GM12874 (cell line): ENCODE data around the gene CASP6.

ENCODE experiments used
- CTCF ChIP-seq: IDR thresholded peaks from 2 replicates; pipeline ENCODE4 v1.5.1; 2011; ENCODE audit warnings: low read depth, mild to moderate bottlenecking, control low read depth, low read length, moderate library complexity; ENCODE audit not compliant: insufficient read depth

Gene CASP6

DNA sequence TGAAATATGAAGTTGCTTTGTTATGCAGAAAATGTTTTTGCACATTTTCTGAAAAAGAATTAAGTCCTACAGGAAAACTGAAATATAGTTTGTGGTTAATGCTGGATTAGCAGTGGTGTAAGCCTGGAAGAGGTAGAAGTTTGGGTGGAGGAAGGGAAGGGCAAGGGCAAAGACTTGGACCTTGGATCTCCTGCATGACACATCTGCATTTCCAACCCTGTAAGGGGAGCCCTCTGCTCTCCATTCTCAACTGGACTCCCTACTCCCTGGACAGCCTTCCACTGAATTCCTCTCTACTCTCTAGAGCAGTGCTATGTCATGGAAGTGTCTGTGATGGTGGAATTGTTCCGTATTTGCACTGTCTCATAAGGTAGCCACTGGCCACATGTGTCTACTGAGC lies 4.6 kb downstream of the CASP6 start:
- TF ChIP-seq CTCF: no peak

- TF ChIP-seq CTCF: no peak
These were observed 11.8 kb downstream of the CASP6 start for GRCh38 chr4:109691411-109691920.

DNA sequence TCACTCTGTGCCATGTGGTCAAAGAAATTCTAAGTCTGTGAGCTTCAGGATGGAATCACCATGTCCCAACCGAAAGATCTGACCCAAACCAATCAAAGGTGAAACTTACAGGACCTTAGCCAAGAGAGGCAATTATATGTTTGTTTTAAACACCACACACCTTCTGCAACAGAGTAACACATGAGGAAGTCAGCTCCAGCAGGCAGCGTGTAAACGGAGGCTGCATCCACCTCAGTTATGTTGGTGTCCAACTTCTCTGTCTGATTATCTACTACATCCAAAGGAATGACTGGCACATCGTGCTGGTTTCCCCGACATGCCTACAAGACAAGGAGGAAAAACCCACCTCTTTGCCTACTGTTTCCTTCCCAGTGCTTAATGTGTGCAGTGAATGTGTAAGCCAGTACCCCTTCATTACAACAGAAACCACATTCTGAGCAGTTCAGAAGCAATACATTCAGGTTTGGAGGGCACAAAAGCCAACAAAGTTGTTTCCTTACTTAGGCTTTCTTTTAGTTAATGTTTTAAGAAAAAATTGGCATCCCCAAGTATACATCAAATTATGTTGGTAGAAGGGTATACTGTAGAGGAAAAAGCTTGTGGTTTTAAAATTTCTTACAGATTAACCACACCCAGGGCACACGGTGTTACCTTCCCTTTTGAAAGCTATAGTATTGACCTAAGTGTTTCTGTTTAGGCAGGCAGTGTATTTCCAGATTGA lies 12.4 kb downstream of the CASP6 start:
- TF ChIP-seq CTCF: no peak

DNA sequence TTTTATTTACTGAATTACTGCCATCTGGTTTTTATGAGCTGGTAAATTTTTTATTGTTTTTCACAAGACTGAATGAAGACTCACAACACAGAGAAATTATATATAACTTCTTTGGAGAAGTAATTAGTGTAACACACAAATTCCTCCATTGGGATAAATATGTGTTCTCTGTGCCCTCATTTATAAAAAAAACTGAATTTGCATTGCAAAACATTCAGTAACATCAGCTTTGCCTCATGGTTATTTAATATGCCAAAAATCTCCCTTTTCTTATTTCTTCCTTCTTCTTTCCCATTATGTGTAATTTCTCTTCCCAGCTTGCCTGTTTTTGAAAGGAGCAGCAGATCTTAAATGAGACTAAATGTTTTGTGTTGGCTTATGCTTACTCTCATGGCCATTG lies 18.5 kb downstream of the CASP6 start:
- no peak for TF ChIP-seq CTCF

DNA sequence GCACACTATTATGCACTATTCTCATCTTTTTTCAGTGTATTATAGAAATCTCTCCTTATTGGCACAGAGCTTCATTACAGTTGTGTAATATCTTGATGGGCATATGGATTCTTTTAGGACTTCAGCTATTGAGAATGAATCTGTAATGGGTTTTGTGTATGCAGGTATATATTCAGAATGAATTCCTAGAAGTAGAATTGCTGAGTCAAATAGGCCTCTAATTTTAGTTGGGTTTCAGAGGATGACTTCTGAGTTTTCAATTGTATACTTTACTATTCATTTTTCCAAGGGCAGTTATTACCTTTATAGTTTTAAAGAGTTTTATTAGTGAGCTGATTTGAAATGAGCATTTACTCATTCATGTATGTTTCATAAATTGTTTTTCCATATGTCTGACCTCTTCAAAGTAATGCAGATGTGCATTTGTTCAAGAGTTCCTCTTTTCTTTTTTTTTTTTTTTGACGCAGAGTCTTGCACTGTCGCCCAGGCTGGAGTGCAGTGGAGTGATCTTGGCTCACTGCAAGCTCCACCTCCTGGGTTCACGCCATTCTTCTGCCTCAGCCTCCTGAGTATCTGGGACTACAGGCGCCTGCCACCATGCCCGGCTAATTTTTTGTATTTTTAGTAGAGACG lies 19.5 kb downstream of the CASP6 start:
- no peak for TF ChIP-seq CTCF

DNA sequence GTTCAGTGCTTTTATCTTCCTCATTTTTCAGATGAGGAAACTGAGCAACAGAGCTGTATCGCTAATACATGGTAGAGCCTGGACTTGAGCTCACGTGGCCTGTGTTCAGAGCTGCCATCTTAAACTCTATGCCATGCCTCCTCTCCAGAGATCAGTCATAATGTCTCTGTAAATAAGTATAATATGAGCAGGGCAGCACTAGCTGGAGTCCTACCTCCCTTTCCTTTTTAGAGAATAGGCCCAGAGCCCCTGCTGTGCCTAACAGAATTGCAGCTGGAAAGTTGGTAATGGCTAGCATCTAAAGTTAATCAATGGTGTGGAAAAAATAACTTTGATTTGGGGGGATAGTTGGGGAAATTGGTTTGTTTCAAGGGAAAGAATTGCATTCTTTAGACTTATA lies 20.4 kb downstream of the CASP6 start:
- no peak for TF ChIP-seq CTCF

GRCh38 chr4:109676886-109677285 lies 26.4 kb downstream of the CASP6 start:
- TF ChIP-seq CTCF: no peak
